ENCODE data around the gene SMIM10.

DNA sequence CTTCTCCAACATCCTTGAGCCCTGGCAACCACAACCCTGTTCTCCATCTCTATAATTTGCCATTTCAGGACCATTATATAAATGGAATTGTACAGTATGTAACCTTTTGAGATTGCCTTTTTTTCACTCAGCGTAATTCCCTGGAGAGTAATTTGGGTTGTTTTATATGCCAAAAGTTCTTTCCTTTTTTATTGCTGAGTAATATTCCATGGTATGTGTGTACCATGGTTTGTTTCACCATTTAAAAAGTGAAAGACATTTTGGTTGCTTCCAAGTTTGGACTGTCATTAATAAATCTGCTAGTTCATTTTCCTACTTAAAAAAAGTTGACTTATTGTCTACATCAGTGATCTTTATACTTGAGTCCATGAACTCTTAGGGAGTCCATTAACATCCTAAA lies 33.0 kb upstream of the SMIM10 start:
- no peak for TF ChIP-seq CTCF (IDR thresholded peaks at IDR 0.05)
- no peak for TF ChIP-seq EZH2 (IDR thresholded peaks at IDR 0.05; ENCODE audit: borderline replicate concordance, insufficient read depth, low read depth, low read length, poor library complexity, severe bottlenecking)
